CD4-positive, alpha-beta T cell treated with Interleukin-4 for 1 hour (primary cell): ENCODE data around the gene IFI6.
A peak's percentile ranks its signal among the peaks of the same experiment; 100 is the strongest.
"Not testable (repeated sequence)": the region's sequence is repeated elsewhere in the genome, so short reads cannot be mapped to it uniquely, and the experiment has no call there.

Experiments
- DNase-seq, 2 donors: peaks; one replicate each; pipeline ENCODE4 v3.0.0-alpha.2; 2020 to 2022

IFI6 gene, protein sequence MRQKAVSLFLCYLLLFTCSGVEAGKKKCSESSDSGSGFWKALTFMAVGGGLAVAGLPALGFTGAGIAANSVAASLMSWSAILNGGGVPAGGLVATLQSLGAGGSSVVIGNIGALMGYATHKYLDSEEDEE

GRCh38 chr1:27671964-27672749 is at the start of gene IFI6:
IFI6 (minus strand) TSS chr1:27672192; CDS start chr1:27669314, 2,878 bp downstream.
- DNase-seq: peak; percentile 82 to 90

GRCh38 chr1:27719286-27720251 is 47.6 kb upstream of the IFI6 start:
- DNase-seq: peak in 1 of 2 donors; percentile 17

DNA sequence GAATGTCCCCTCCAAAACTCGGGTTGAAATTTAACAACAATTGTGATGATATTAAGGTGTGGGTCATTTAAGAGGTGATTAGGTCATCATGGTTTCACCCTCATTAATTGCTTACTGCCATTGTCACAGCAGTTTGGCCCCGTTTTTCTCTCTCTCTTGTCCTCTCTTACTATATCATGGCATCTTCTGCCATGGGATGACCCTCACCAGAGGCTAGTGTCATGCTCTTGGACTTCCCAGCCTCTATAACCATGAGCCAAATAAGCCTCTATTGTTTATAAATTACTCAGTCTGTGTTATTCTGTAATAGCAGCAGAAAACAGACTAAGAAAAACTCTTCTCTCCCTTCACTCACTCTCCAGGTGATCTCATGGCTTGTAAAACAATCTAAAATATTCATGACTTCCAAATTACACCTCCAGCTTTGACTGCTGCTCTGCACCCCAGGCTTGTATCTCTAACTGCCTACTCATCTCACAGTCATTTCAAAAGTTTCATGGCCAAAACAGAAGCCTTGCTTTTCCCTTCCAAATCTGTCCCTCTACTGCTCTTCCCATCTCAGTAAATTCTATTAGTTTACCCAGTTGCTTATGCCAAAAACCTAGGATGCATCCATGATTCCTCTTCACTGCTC is 44.4 kb upstream of the IFI6 start:
- DNase-seq: no peak

DNA sequence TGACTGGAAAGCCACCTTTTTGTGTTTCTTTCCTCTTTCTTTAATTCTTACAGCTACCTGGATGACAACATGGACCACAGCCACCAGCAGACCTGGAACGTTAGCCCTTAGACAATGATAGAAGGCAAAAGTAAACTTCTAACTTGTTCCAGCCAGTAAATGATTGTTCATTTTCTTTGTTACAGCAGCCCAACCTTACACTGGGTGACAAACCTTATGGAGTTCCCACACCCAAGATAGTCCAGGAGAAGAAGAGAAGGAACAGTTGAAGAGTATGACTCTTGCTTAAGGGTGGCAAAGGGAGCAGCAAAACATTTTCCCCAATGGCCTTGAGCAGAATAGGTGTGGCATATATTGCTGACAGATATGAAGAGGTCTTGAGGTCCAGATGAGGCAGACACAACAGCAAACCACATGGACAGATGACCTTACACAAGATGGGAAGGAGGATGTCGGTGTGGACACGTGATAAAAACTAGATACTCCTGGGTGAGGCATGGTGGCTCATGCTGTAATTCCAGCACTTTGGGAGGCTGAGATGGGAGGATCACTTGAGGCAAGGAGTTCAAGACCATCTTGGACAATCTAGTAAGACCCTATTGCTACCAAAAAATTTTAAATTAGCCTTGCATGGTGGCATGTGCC is 42.0 kb upstream of the IFI6 start:
- no peak for DNase-seq

DNA sequence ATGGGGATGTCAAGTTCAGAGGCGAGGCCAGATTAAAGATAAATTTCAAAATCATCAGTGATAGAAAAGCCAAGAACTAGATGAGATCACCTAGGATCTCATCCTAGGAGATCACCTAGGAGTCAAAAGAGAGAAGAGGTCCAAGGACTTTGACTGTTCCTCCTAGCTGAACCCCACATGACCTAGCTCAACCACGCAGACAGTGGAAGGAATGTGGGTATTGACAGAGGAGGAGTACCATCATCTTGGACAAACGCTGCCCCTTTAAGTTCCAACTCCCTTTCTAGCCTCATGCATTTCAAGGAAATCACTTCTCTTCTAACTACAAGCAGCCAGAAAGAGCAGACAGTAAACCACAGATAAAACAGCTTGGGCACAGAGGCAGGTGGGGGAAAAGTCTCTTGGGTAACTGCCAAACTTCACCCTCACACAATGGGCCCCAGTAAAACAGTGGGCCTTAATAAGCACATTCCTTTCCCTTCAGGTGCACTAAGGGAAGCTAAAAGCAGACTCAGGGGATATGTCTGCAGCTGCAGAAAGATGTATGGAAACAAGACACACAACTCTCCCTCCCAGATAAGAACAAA is 41.2 kb upstream of the IFI6 start:
- DNase-seq: no peak

DNA sequence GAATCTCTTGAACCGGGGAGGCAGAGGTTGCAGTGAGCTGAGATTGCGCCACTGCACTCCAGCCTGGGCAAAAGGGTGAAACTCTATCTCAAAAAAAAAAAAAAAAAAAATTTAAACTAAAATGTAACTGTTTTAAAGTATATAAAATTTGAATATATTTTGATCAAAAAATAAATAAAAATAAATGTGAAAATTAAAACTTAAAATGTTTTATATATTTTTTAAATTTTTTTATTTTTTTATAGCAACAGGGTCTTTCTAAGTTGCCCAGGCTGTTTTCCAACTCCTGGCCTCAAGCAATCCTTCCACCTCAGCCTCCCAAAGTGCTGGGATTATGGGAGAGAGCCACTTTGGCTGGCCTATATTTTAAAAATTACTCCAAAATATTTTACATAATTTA is 38.6 kb upstream of the IFI6 start:
- DNase-seq: no peak

DNA sequence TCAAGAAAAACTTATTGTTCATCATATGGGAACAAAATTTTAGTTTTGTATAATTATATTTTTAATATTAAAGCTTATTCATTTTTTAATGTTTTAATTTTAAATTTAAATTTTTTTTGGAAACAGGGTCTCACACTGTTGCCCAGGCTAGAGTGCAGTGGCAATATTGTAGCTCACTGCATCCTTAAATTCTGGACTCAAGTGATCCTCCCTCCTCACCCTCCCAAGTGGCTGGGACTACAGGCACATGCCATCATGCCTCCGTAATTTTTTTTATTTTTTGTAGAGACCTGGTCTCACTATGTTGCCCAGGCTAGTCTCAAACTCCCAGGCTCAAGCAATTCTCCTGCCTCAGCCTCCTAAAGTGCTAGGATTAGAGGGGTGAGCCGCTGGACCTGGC is 33.6 kb upstream of the IFI6 start:
- no peak for DNase-seq

GRCh38 chr1:27704958-27705357 is 33.0 kb upstream of the IFI6 start:
- no peak for DNase-seq

DNA sequence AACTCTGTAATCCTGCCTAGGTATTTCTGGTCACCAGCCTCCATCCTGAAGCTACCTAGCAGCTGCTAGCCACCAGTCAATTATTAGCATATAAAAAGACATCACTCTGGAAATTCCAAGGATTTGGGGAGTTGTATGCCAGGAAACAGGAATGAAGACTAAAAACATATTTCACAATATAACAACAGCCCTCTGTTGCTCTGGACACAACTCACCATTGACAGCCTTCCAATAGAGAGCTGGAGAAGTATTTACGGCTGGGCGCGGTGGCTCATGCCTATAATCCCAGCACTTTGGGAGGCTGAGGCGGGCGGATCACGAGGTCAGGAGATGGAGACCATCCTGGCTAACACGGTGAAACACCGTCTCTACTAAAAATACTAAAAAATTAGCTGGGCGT is 24.8 kb upstream of the IFI6 start:
- DNase-seq: not testable (repeated sequence)

DNA sequence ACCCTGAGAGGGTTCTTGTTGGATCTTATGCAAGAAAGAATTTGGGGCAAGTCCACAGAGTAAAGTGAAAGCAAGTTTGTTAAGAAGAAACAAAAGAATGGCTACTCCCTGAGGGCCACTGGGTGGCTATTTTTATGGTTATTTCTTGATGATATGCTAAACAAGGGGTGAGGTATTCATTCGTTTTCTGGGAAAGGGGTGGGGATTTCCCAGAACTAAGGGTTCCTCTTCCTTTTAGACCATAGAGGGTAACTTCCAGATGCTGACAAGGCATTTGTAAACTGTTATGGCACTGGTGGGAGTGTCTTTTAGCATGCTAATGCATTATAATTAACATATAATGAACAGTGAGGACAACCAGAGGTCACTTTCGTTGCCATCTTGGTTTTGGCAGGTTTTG is 18.2 kb upstream of the IFI6 start:
- DNase-seq: no peak

GRCh38 chr1:27689423-27690173 is 17.6 kb upstream of the IFI6 start:
- no peak for DNase-seq

DNA sequence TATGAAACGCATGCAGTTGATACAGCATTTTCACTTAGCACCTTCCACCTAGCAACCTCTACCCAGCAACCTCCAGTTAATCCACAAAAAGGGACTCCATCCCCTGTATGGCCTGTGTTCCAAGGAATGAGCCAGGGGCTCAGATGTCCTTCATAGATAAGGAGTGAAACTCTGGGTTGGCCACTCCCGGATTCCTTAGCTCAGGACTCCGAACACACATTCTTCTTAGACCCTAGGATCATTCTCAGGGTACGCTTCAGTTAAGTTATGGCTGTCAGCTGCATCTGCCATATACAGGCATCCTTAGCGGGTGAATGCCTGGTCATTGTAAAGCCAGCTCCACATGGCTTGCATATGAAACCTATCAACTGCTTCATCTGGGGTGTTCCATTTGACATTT is 15.9 kb upstream of the IFI6 start:
- DNase-seq: no peak

GRCh38 chr1:27686223-27686990 is 14.4 kb upstream of the IFI6 start:
- DNase-seq: no peak

GRCh38 chr1:27684176-27684575 is 12.2 kb upstream of the IFI6 start:
- no peak for DNase-seq

DNA sequence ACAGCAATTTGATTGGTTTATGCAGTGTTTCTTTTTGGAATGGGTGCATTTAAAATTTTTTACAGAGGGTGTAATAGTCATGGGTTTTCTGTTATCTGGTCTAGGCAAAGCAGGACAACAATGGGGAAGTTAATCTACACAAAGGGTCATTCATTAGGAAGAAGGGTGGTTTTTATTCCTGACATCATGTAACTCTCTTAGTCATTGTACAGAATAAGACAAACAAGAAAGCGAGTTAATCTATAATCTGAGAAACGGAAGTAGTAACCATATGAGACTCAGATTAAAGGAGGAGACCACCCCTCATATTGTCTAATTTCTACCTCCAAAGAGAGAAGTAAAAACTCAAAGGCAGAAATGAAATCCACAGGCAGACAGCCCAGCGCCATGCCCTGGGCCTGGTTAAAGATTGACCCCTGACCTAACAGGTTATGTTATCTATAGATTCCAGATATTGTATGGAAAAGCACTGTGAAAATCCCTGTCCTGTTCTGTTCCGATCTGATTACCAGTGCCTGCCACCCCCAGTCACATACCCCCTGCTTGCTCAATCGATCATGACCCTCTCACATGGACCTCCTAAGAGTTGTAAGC is 10.5 kb upstream of the IFI6 start:
- no peak for DNase-seq

DNA sequence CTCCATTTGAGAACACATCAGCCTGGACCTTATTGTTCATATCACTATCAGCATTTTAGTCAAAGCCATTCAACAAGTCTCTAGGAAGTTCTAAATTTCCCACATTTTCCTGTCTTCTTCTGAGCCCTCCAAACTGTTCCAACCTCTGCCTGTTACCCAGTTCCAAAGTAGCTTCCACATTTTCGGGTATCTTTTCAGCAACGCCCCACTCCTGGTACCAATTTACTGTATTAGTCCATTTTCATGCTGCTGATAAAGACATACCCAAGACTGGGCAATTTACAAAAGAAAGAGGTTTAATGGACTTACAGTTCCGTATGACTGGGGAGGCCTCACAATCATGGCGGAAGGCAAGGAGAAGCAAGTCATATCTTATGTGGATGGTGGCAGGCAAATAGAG is 9.6 kb upstream of the IFI6 start:
- not testable (repeated sequence) for DNase-seq

DNA sequence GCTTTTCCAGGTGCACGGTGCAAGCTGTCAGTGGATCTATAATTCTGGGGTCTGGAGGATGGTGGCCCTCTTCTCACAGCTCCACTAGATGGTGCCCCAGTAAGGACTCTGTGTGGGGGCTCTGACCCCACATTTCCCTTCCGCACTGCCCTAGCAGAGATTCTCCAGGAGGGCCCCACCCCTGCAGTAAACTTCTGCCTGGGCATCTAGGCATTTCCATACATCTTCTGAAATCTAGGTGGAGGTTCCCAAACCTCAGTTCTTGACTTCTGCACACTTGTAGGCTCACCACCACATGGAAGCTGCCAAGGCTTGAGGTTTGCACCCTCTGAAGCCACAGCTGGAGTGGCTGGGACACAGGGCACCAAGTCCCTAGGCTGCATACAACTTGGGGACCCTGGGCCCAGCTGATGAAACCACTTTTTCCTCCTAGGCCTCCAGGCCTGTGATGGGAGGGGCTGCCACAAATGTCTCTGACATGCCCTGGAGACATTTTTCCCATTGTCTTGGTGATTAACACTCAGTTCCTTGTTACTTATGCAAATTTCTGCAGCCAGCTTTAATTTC is 8.3 kb upstream of the IFI6 start:
- DNase-seq: not testable (repeated sequence)

GRCh38 chr1:27678747-27679146 is 6.8 kb upstream of the IFI6 start:
- no peak for DNase-seq

- no peak for DNase-seq
Measured at GRCh38 chr1:27676410-27676809, 4.4 kb upstream of the IFI6 start.

- no peak for DNase-seq
Measured at GRCh38 chr1:27672750-27673112, 739 bp upstream of the IFI6 start.
